HCT116 (cell line): Measurements from ENCODE around the gene ZNHIT6. TPM values are rescaled to one million over a fixed set of nuclear protein-coding genes. Genes with fewer than 3 reads are reported as not detected.

ENCODE experiments used
- ATAC-seq: fragments of 200-7000 bp; cut with Tn5 transposase; 2 replicates; pipeline ENCODE4 v1.9.1; 2020; ENCODE audit warnings: mild to moderate bottlenecking, moderate library complexity
- BruUV-seq: library from RNA; stranded (reverse); fragments of 400-500 nt; replicated peaks from 2 replicates; lab custom pipeline; 2021; lab: Mats Ljungman, UMichigan
- CTCF ChIA-PET: fragments of 300-600 bp; sonication (Branson Sonifier 250); formaldehyde crosslinking; loops from one replicate; lab custom pipeline; 2021; ENCODE audit warnings: antibody characterized with exemption; lab: Charles Lee
- POLR2A ChIA-PET: fragments of 300-600, 350-600 bp; sonication (Branson Sonifier 250); formaldehyde crosslinking; loops from one replicate; lab custom pipeline; 2021; ENCODE audit warnings: antibody characterized with exemption; lab: Charles Lee
- RAD21 ChIA-PET, 2 experiments: fragments of 300-600 bp; sonication (Branson Sonifier 250); formaldehyde crosslinking; loops; one replicate each; lab custom pipeline; 2023; ENCODE audit warnings: low total read pairs in 2 of 2; ENCODE audit not compliant: uncharacterized antibody in 2 of 2, unreplicated experiment in 2 of 2, low non-redundant PET in 1 of 2; lab: Charles Lee
- DNase-seq: peaks from one replicate; pipeline ENCODE4 v3.0.0-alpha.2; 2010; ENCODE audit warnings: low read depth, low spot score
- H2AFZ ChIP-seq: fragments of 200-600 bp; shearing (Covaris generic), sonication (generic); 2 replicates; pipeline ENCODE4 v1.6.1; 2017; ENCODE audit warnings: low read depth, mixed run types, mixed read lengths, antibody characterized with exemption, low read length; ENCODE audit not compliant: poor library complexity, severe bottlenecking
- H3K27ac ChIP-seq: 2 replicates; pipeline ENCODE4 v1.5.1; 2012; ENCODE audit warnings: low read depth, low read length
- H3K27me3 ChIP-seq: fragments of 200-600 bp; sonication (generic); 2 replicates; pipeline ENCODE4 v1.6.1; 2016; ENCODE audit warnings: mixed run types, low read length, mixed read lengths; ENCODE audit not compliant: insufficient read depth
- H3K36me3 ChIP-seq, 2 experiments: fragments of 200-500 bp in 1 of 2; fragments of 200-600 bp in 1 of 2; sonication (Bioruptor generic) in 1 of 2; sonication (generic) in 1 of 2; 2 replicates each; pipeline versions ENCODE4 v1.5.1 to v1.6.1; 2014 to 2016; ENCODE audit warnings: low read length in 2 of 2, inconsistent platforms in 1 of 2, mixed read lengths in 1 of 2, mixed run types in 1 of 2; ENCODE audit not compliant: insufficient read depth in 2 of 2, control insufficient read depth in 1 of 2
- H3K4me1 ChIP-seq, 2 experiments: fragments of 200-600 bp in 1 of 2; sonication (generic) in 1 of 2; 2 replicates each; pipeline versions ENCODE4 v1.5.1 to v1.6.1; 2012 to 2017; ENCODE audit warnings: low read length in 2 of 2, inconsistent platforms in 1 of 2, mild to moderate bottlenecking in 1 of 2, mixed read lengths in 1 of 2, mixed run types in 1 of 2, moderate library complexity in 1 of 2; ENCODE audit not compliant: insufficient read depth in 2 of 2, control insufficient read depth in 1 of 2
- H3K4me2 ChIP-seq: fragments of 200-600 bp; sonication (generic); 2 replicates; pipeline ENCODE4 v1.6.1; 2017; ENCODE audit warnings: mixed run types, low read length, mixed read lengths
- H3K4me3 ChIP-seq, 2 experiments: fragments of 200-600 bp in 1 of 2; sonication (generic) in 1 of 2; replicated peaks in 1 of 2; 2 replicates each; pipeline ENCODE4 v1.5.1; 2011 to 2016; ENCODE audit warnings: low read length in 2 of 2, control low read depth in 1 of 2, low read depth in 1 of 2, mild to moderate bottlenecking in 1 of 2, mixed read lengths in 1 of 2, mixed run types in 1 of 2
- H3K79me2 ChIP-seq: fragments of 200-600 bp; sonication (generic); 2 replicates; pipeline ENCODE4 v1.6.1; 2017; ENCODE audit warnings: mild to moderate bottlenecking, mixed run types, low read length, moderate library complexity, mixed read lengths; ENCODE audit not compliant: insufficient read depth
- H3K9ac ChIP-seq: fragments of 200-600 bp; sonication (generic); 2 replicates; pipeline ENCODE4 v1.6.1; 2016; ENCODE audit warnings: low read length, mixed read lengths
- H3K9me2 ChIP-seq: fragments of 200-600 bp; sonication (generic), shearing (Covaris generic); 2 replicates; pipeline ENCODE4 v1.6.1; 2017; ENCODE audit warnings: mixed run types, mild to moderate bottlenecking, moderate library complexity; ENCODE audit not compliant: insufficient read depth
- H3K9me3 ChIP-seq, 2 experiments: fragments of 200-500 bp in 1 of 2; fragments of 200-600 bp in 1 of 2; sonication (Bioruptor generic) in 1 of 2; sonication (generic) in 1 of 2; 2 replicates each; pipeline ENCODE4 v1.6.1; 2014 to 2017; ENCODE audit warnings: low read length in 2 of 2, mixed read lengths in 2 of 2, inconsistent platforms in 1 of 2, low read depth in 1 of 2, mild to moderate bottlenecking in 1 of 2, mixed run types in 1 of 2, moderate library complexity in 1 of 2; ENCODE audit not compliant: control insufficient read depth in 1 of 2, insufficient read depth in 1 of 2
- H4K20me1 ChIP-seq: fragments of 200-600 bp; sonication (generic), shearing (Covaris generic); 2 replicates; pipeline ENCODE4 v1.6.1; 2017; ENCODE audit warnings: mixed run types, mild to moderate bottlenecking, moderate library complexity; ENCODE audit not compliant: insufficient read depth
- CBX3 ChIP-seq: IDR thresholded peaks from 2 replicates; pipeline ENCODE4 v1.6.1; 2012; ENCODE audit warnings: low read depth
- CEBPB ChIP-seq: IDR thresholded peaks from 2 replicates; pipeline ENCODE4 v1.6.1; 2012; ENCODE audit warnings: low read depth
- EGR1 ChIP-seq: IDR thresholded peaks from 2 replicates; pipeline ENCODE4 v1.6.1; 2012; ENCODE audit warnings: low read depth
- EZH2phosphoT487 ChIP-seq: fragments of 200-600 bp; IDR thresholded peaks from 2 replicates; pipeline ENCODE4 v1.6.1; 2018; ENCODE audit warnings: antibody characterized with exemption, borderline replicate concordance
- FOSL1 ChIP-seq: IDR thresholded peaks from 2 replicates; pipeline ENCODE4 v1.6.1; 2012; ENCODE audit warnings: low read depth
- JUND ChIP-seq: IDR thresholded peaks from 2 replicates; pipeline ENCODE4 v1.6.1; 2012
- POLR2A ChIP-seq: IDR thresholded peaks from 2 replicates; pipeline ENCODE4 v1.7.0; 2011; ENCODE audit warnings: borderline replicate concordance; ENCODE audit not compliant: insufficient read depth, insufficient read length; ENCODE audit errors: extremely low read depth
- POLR2AphosphoS5 ChIP-seq: IDR thresholded peaks from 2 replicates; pipeline ENCODE4 v1.6.1; 2011; ENCODE audit warnings: mild to moderate bottlenecking, low read depth, low read length, moderate library complexity
- RAD21 ChIP-seq: IDR thresholded peaks from 2 replicates; pipeline ENCODE4 v1.6.1; 2012; ENCODE audit warnings: low read depth, mild to moderate bottlenecking
- SIN3A ChIP-seq: IDR thresholded peaks from 2 replicates; pipeline ENCODE4 v1.6.1; 2012; ENCODE audit warnings: low read depth
- SP1 ChIP-seq: IDR thresholded peaks from 2 replicates; pipeline ENCODE4 v1.6.1; 2012; ENCODE audit warnings: low read depth
- YY1 ChIP-seq: IDR thresholded peaks from 2 replicates; pipeline ENCODE4 v1.6.1; 2011; ENCODE audit warnings: low read length, low read depth, moderate library complexity, mild to moderate bottlenecking; ENCODE audit not compliant: insufficient replicate concordance; ENCODE audit errors: extremely low read depth
- ZFX ChIP-seq: fragments of 450-650 bp; IDR thresholded peaks from 2 replicates; pipeline ENCODE4 v1.6.1; 2017
- ZNF274 ChIP-seq: fragments of 200-500 bp; sonication (Bioruptor generic); IDR thresholded peaks from 2 replicates; pipeline ENCODE4 v1.6.1; 2014; ENCODE audit warnings: mild to moderate bottlenecking, low read depth, low read length, inconsistent platforms
- intact Hi-C: fragments of 100-400 bp; cut with micrococcal nuclease; formaldehyde crosslinking; loops from 2 replicates; pipeline ENCODE4 v1.10.0; 2022
- total RNA-seq: library from RNA; stranded (reverse); gene quantifications from one replicate; pipeline ENCODE4 v1.2.1, GENCODE V29; 2021; ENCODE audit not compliant: unreplicated experiment
- TF ChIP-seq, protein P1 (sequence below), 3 experiments: fragments of 200-600 bp in 1 of 3; sonication (generic) in 1 of 3; IDR thresholded peaks in 2 of 3; conservative IDR thresholded peaks in 1 of 3; 2 replicates each; pipeline ENCODE4 v1.5.1; 2012 to 2017; ENCODE audit warnings: low read depth in 2 of 3, low read length in 2 of 3, antibody characterized with exemption in 1 of 3, borderline replicate concordance in 1 of 3, control low read depth in 1 of 3, mild to moderate bottlenecking in 1 of 3, mixed read lengths in 1 of 3, mixed run types in 1 of 3, moderate library complexity in 1 of 3; ENCODE audit not compliant: insufficient read depth in 1 of 3
- TF ChIP-seq, protein P2 (sequence below): IDR thresholded peaks from 2 replicates; pipeline ENCODE4 v1.6.1; 2012
- TF ChIP-seq, protein P3 (sequence below): IDR thresholded peaks from 2 replicates; pipeline ENCODE4 v1.6.1; 2012

Gene ZNHIT6
- total RNA-seq, 1 experiment from 2014 or later: 18.4 TPM

DNA sequence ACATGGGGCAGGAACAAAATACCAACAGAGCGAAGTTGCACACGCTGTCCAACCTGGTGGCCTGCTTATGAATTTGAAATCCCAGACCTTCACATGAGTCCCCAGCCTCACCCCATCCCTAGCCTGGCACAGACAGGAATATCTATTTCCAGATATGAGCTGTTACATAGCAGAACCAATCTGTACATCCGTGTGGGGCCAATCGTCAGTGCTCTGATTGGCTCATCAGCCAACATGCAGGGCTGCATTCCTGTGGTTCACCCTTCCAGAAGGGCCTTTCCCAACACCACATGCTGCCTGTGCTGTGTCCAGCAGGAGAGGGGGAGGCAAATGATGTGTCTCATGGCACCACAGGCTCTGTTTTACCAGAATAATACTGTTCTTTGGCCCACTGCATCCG, 96.4 kb downstream of the ZNHIT6 start (continued):
- TF ChIP-seq YY1 (no peak), CBX3 (no peak)

DNA sequence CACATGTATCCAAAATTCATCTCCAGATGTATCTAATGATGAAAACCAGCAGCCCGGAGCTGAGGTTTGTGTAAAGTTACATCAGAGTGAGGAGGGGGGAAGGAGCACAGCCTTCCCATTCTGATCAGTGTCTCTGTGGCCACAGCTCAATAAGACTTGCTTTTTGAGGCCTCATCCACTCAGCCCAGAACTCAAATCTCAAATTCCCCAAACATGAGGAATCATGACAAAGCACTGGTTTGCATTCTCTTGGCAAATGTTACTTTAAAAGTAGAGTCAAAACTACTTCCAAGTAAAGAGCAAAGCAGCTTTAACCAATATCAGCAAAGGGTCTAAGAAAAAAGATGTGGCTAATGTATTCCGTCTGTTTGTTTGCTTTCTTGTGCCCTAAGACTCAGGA, 96.8 kb downstream of the ZNHIT6 start:
- no peak overlapping the region for H3K27ac ChIP-seq
- DNase-seq (no peak), ATAC-seq (no peak)
- RAD21 ChIA-PET: interaction anchor here in 1 of 2 experiments (1.7 kb wide), 1 partner anchor 81 kb away, joined by 5 read pairs; no protein-coding TSS in a partner anchor
- H3K4me1 ChIP-seq: peaks cover 40 to 60% of the 10 kb centered on the region in 2 experiments
- H4K20me1 ChIP-seq: no peaks in the 10 kb centered on the region
- no peak overlapping the region for H2AFZ ChIP-seq
- peak overlapping the region; percentile 4; the same call in 1 of the 2 replicates for H3K9ac ChIP-seq
- H3K4me2 ChIP-seq: peak overlapping the region; percentile 45
- H3K79me2 ChIP-seq: no peaks in the 10 kb centered on the region
- intact Hi-C loops: loop anchor here (5.0 kb wide), 1 partner anchor 81 kb away; no protein-coding TSS in a partner anchor
- CTCF ChIA-PET: interaction anchor here (1.1 to 2.5 kb wide), 2 partner anchors 31 to 81 kb away, joined by 3 to 15 read pairs; partner anchors contain the start of gene CCN1
- no peaks in the 10 kb centered on the region for H3K9me3 ChIP-seq
- no peaks in the 10 kb centered on the region for H3K9me2 ChIP-seq
- no peak overlapping the region for H3K4me3 ChIP-seq
- POLR2A ChIA-PET: interaction anchor here (1.5 kb wide), 1 partner anchor 31 kb away, joined by 3 read pairs; the partner anchor contains the start of gene CCN1
- no peaks in the 10 kb centered on the region for H3K27me3 ChIP-seq
- TF ChIP-seq SP1 (no peak), RAD21 (no peak), POLR2AphosphoS5 (no peak), ZFX (no peak), SIN3A (no peak), ZNF274 (no peak), POLR2A (no peak), CEBPB (no peak), FOSL1 (no peak), EZH2phosphoT487 (no peak), JUND (no peak), YY1 (no peak), EGR1 (no peak)
- TF ChIP-seq, protein P1, sequence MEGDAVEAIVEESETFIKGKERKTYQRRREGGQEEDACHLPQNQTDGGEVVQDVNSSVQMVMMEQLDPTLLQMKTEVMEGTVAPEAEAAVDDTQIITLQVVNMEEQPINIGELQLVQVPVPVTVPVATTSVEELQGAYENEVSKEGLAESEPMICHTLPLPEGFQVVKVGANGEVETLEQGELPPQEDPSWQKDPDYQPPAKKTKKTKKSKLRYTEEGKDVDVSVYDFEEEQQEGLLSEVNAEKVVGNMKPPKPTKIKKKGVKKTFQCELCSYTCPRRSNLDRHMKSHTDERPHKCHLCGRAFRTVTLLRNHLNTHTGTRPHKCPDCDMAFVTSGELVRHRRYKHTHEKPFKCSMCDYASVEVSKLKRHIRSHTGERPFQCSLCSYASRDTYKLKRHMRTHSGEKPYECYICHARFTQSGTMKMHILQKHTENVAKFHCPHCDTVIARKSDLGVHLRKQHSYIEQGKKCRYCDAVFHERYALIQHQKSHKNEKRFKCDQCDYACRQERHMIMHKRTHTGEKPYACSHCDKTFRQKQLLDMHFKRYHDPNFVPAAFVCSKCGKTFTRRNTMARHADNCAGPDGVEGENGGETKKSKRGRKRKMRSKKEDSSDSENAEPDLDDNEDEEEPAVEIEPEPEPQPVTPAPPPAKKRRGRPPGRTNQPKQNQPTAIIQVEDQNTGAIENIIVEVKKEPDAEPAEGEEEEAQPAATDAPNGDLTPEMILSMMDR (IDR thresholded peaks at IDR 0.05 in 2 of 3, conservative IDR thresholded peaks at IDR 0.05 in 1 of 3; ENCODE audit: borderline replicate concordance in 1 of 3, insufficient read depth in 1 of 3, low read depth in 2 of 3, low read length in 2 of 3): no peak
- TF ChIP-seq, protein P2, sequence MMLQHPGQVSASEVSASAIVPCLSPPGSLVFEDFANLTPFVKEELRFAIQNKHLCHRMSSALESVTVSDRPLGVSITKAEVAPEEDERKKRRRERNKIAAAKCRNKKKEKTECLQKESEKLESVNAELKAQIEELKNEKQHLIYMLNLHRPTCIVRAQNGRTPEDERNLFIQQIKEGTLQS: no peak
- TF ChIP-seq, protein P3, sequence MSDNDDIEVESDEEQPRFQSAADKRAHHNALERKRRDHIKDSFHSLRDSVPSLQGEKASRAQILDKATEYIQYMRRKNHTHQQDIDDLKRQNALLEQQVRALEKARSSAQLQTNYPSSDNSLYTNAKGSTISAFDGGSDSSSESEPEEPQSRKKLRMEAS: no peak
- no TSS peak for BruUV-seq
- no peaks in the 10 kb centered on the region for H3K36me3 ChIP-seq
